Activated CD4-positive, CD25-positive, alpha-beta regulatory T cell treated with anti-CD3 and anti-CD28 coated beads, Interleukin-2, amount 50 U/mL, for 16 hours (primary cell): ENCODE results near the gene TRMT61A.
A peak's percentile ranks its signal among the peaks of the same experiment; 100 is the strongest.

ENCODE experiments used
- DNase-seq: peaks from one replicate; pipeline ENCODE4 v3.0.0-alpha.2; 2020; ENCODE audit warnings: low read depth, low spot score

TRMT61A gene

GRCh38 chr14:103562429-103563225 lies 33.6 kb downstream of the TRMT61A start, which contains the start of the genes BAG5 and COA8:
Gene BAG5 (minus strand): TSS chr14:103562657. CDS start chr14:103561164, 1,493 bp downstream.
Gene COA8 (plus strand): TSS chr14:103562960. CDS start chr14:103563002, 42 bp downstream.
- DNase-seq, result peak; percentile 73

DNA sequence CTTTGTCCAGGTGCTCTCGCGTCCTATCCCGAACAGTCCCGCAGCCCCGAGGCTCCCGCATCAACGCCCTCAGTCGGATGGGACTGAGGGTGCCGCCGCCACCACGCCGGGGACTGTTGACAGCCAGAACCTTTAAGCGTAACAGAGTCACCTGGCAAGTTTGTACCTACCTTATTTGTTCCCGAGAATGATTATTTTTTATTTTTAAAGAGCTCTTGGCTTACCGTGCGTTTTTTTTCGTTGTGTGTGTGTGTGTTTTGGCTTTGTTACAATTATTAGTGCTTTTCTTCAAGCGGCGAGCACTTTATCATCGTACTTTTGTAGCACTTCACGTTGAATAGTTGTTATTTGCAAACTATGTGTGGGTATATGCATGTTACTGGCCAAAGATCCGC lies 34.2 kb downstream of the TRMT61A start:
- DNase-seq, result no peak

GRCh38 chr14:103563844-103564505 lies 35.0 kb downstream of the TRMT61A start:
- no peak for DNase-seq

- no peak for DNase-seq
Measured at GRCh38 chr14:103568952-103569351, 40.0 kb downstream of the TRMT61A start.

GRCh38 chr14:103569408-103569807 lies 40.4 kb downstream of the TRMT61A start:
- no peak for DNase-seq

DNA sequence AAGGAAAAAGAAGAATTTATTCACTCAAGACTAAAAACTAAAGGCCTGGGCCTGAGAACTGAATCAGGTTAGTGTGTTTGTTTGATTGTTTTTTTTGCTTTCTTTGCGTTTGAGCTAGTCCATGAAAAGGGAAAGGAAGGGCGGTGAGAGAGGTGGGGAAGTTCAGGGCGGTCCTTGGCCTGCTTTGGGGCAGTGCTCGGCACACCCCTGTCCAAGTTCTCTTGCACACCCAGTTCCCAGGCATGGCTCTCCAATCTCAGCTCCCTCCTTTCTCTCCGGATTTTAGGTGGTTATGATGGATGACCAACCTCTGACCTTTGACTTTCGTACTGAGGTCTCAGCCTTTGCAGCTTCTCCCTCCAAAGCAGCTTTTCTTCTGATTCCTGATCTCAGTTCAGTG lies 45.1 kb downstream of the TRMT61A start:
- no peak for DNase-seq

- DNase-seq, result no peak
Measured at GRCh38 chr14:103574707-103575285, 45.8 kb downstream of the TRMT61A start.

- DNase-seq, result no peak
Measured at GRCh38 chr14:103576371-103577024, 47.5 kb downstream of the TRMT61A start.

- no peak for DNase-seq
Measured at GRCh38 chr14:103578401-103579075, 49.5 kb downstream of the TRMT61A start.

DNA sequence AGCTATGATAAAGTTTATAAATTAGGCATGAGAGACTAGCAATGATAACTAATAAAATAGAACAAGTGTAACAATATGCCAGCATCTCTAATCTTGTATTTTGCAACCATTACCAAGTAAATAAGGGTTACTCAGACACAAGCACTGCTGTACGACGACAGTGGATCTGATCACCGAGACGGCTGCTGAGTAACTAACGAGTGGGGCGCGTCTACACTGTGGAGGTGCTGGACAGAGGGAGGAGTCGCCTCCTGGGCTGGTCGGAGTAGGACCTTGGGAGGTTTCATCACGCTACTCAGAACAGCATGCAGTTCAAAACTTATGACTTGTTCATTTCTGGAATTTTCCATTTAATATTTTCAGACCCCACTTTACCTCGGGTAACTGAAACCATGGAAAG lies 52.2 kb downstream of the TRMT61A start:
- no peak for DNase-seq

- DNase-seq, result no peak
Measured at GRCh38 chr14:103581954-103582703, 53.1 kb downstream of the TRMT61A start.

DNA sequence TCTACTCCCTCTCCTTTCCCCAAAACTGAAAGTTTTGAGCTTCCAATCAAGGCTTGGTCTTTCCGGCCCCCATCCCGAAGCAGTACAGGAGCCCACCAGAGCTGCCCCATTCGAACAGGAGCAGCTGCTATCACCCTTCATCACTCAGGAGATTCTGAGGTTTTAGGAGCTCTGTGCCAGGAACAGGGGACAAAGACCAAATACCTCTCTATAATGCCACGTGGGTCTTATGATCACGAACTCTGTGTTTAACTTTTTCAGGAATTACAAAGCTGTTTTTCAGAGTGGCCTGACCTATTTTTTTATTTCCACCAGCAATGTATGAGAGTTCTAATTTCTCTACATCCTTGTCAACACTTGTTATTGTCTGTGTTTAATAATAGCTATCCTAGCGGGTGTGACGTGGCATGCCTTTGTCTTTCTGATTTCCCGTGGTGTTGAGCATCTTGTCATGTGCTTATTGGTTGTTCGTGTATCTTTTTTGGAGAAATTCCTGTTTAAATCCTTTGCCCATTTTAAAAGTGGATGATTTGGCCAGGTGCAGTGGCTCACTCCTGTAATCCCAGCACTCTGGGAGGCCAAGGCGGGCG lies 55.4 kb downstream of the TRMT61A start:
- no peak for DNase-seq
